Measurements from ENCODE around the gene GRM3.
"Not testable (repeated sequence)": the region's sequence is repeated elsewhere in the genome, so short reads cannot be mapped to it uniquely, and the experiment has no call there.

The GRM3 gene

GRCh38 chr7:86643561-86644281 is at the start of gene GRM3:
Gene GRM3 (plus strand): TSS chr7:86643909. CDS start chr7:86765146, 121,237 bp downstream.
- DNase-seq (ENCODE audit: low read depth in 2 of 2), result no peak

GRCh38 chr7:86598311-86598710 is 45.4 kb upstream of the GRM3 start:
- no peak for DNase-seq (ENCODE audit: low read depth in 2 of 2)

- DNase-seq (ENCODE audit: low read depth in 2 of 2), result no peak
These were observed 45.0 kb upstream of the GRM3 start for GRCh38 chr7:86598721-86599120.

- DNase-seq (ENCODE audit: low read depth in 2 of 2), result no peak
These were observed 43.0 kb upstream of the GRM3 start for GRCh38 chr7:86600506-86601290.

GRCh38 chr7:86615711-86616110 is 28.0 kb upstream of the GRM3 start:
- not testable (repeated sequence) for DNase-seq (ENCODE audit: low read depth in 2 of 2)

GRCh38 chr7:86644282-86645224 is 844 bp downstream of the GRM3 start:
- no peak for DNase-seq (ENCODE audit: low read depth in 2 of 2)

- no peak for DNase-seq (ENCODE audit: low read depth in 2 of 2)
These were observed 1.5 kb downstream of the GRM3 start for GRCh38 chr7:86645225-86645608.

- DNase-seq (ENCODE audit: low read depth in 2 of 2), result no peak
These were observed 2.1 kb downstream of the GRM3 start for GRCh38 chr7:86645676-86646276.

GRCh38 chr7:86647385-86648094 is 3.8 kb downstream of the GRM3 start:
- DNase-seq (ENCODE audit: low read depth in 2 of 2), result no peak

- DNase-seq (ENCODE audit: low read depth in 2 of 2), result no peak
These were observed 4.5 kb downstream of the GRM3 start for GRCh38 chr7:86648169-86648568.

GRCh38 chr7:86653919-86654659 is 10.4 kb downstream of the GRM3 start:
- no peak for DNase-seq (ENCODE audit: low read depth in 2 of 2)

- no peak for DNase-seq (ENCODE audit: low read depth in 2 of 2)
These were observed 14.2 kb downstream of the GRM3 start for GRCh38 chr7:86657948-86658347.

GRCh38 chr7:86660950-86661462 is 17.3 kb downstream of the GRM3 start:
- DNase-seq (ENCODE audit: low read depth in 2 of 2), result no peak

- DNase-seq (ENCODE audit: low read depth in 2 of 2), result no peak
These were observed 20.8 kb downstream of the GRM3 start for GRCh38 chr7:86664486-86664885.

- no peak for DNase-seq (ENCODE audit: low read depth in 2 of 2)
These were observed 21.3 kb downstream of the GRM3 start for GRCh38 chr7:86664991-86665390.

- no peak for DNase-seq (ENCODE audit: low read depth in 2 of 2)
These were observed 22.0 kb downstream of the GRM3 start for GRCh38 chr7:86665669-86666068.

GRCh38 chr7:86667732-86668131 is 24.0 kb downstream of the GRM3 start:
- no peak for DNase-seq (ENCODE audit: low read depth in 2 of 2)

GRCh38 chr7:86668315-86668714 is 24.6 kb downstream of the GRM3 start:
- no peak for DNase-seq (ENCODE audit: low read depth in 2 of 2)

GRCh38 chr7:86687831-86688230 is 44.1 kb downstream of the GRM3 start:
- no peak for DNase-seq (ENCODE audit: low read depth in 2 of 2)

- DNase-seq (ENCODE audit: low read depth in 2 of 2), result no peak
These were observed 45.7 kb downstream of the GRM3 start for GRCh38 chr7:86689363-86689762.
